Activated CD8-positive, alpha-beta memory T cell treated with anti-CD3 and anti-CD28 coated beads for 36 hours (primary cell): ENCODE results near the gene FXYD6. TPM values are rescaled to one million over a fixed set of nuclear protein-coding genes. Genes with fewer than 3 reads are reported as not detected.

Source experiments
- CTCF ChIA-PET: fragments of 350-600 bp; sonication (Branson Sonifier 250); formaldehyde crosslinking; loops from one replicate; lab custom pipeline; 2021; ENCODE audit warnings: antibody characterized with exemption; lab: Charles Lee
- POLR2A ChIA-PET: fragments of 350-600 bp; sonication (Branson Sonifier 250); formaldehyde crosslinking; loops from one replicate; lab custom pipeline; 2021; ENCODE audit warnings: antibody characterized with exemption; lab: Charles Lee
- total RNA-seq, 2 experiments: library from RNA; stranded (reverse); gene quantifications; one replicate each; pipeline ENCODE4 v1.2.3, GENCODE V29; 2021

FXYD6 gene
- total RNA-seq, 2 experiments from 2014 or later: 0.10 TPM; not detected in 1

DNA sequence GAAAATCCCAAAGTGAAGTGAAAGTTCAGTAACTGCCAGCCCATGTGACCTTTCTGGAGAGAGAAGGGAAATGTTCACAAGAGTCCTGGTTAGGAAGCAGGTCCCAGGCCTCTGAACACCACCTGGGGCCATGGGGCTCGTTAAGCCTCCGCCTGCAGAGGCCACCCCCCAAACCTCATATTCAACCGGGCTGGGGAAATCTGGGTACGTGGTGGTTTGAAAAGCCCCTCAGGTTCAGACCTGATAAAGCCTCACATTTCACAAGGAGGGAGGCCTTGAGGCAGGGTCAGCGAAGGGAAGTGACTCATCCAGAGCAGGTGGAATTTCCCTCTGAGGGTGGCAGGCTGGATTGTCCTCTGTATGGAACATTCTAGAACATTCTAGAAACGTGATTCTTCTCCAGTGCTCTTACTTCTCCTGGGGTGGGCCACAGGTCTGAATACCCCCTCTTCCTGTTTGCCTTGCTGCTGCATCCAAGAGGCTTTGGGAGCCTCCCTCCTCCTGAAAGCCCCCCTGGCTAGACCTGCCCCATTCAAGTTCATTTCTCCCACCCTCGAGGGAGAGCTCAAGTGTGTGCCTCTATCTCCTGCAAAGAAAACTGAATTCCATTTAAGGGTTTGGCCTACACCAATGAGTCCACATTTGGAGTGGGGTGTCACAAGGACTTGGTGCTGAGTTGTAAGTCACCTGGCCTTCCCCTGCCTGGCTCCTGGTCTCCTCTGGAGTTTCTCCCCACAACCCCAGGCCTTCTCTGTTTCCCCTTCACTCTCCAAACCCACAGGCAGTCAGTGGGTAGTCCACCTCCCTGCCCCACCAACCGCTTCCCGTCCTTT is 58.2 kb downstream of the FXYD6 start:
- ChIA-PET POLR2A (interaction anchor here (0.9 to 1.2 kb wide), 2 partner anchors 9 to 10 kb away, joined by 4 to 5 read pairs; no protein-coding TSS in a partner anchor), CTCF (interaction anchor here (0.6 to 9.1 kb wide), 14 partner anchors 9 to 392 kb away, joined by 3 to 64 read pairs (median 6); partner anchors contain the start of gene IL10RA)

DNA sequence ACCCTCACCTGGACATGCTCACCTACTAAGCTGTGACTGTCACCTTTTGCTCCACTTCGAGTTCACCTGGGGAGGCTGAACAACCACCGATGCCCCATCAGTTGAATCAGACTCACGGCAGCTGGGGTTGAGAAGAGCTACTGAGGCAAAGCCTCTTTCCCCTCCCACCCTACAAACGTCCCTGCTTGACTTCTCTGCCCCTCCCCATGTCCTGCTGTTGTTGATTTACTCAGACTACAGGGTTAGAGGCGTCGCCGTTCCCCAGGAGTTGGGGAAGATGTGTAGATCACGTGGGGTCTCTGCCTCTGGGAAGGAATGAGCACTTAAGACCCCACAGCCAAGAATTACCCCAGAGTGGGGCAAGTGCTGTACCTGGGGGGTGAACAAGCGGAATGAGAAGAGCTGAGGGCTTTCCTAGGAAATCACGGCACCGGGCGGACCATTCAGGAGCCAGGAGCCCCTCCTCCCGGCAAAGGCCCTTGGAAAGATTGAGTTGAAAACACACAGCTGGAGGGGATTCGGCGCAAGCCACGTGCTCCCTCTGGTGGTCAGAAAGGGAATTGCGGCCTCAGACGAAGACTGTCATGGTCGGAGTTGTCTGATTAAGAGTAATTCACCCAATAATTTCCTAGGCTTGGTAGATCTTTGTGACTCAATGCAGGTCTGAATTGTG is 59.0 kb downstream of the FXYD6 start:
- POLR2A ChIA-PET: interaction anchor here (0.9 to 1.3 kb wide), 3 partner anchors 8 to 11 kb away, joined by 4 to 6 read pairs (median 5); no protein-coding TSS in a partner anchor
- CTCF ChIA-PET: interaction anchor here (0.5 to 5.8 kb wide), 15 partner anchors 8 to 622 kb away, joined by 3 to 64 read pairs (median 5); partner anchors contain the start of gene IL10RA

DNA sequence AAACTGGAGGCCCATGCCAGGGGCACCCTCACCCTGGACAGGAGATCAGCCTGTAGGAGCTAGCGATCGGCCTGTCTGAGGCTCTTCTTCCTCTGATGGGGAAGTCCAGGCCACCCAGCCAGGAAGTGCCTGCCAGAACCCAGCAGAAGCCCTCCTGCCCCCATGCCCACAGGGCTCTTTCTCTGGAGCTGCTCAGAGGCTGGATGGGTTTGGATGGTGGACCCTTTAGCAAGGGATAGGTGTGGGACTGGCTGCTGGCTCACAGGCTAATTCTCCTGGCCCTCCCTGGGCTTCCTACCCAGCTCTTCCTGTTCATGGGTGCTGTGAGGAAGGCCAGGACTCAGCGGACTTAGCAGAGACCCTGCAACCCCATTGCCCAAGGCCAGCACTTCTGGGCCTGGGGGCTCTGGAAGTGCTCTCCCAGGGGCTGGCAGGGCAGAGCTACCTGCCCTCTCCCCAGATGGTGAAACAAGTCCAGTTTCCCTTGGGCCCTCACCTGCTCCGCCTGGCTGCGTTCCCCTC is 59.6 kb downstream of the FXYD6 start:
- ChIA-PET POLR2A (interaction anchor here (1.2 to 1.3 kb wide), 2 partner anchors 8 to 9 kb away, joined by 4 to 6 read pairs; no protein-coding TSS in a partner anchor), CTCF (interaction anchor here (0.5 to 5.8 kb wide), 15 partner anchors 9 to 622 kb away, joined by 3 to 64 read pairs (median 5); partner anchors contain the start of gene IL10RA)

DNA sequence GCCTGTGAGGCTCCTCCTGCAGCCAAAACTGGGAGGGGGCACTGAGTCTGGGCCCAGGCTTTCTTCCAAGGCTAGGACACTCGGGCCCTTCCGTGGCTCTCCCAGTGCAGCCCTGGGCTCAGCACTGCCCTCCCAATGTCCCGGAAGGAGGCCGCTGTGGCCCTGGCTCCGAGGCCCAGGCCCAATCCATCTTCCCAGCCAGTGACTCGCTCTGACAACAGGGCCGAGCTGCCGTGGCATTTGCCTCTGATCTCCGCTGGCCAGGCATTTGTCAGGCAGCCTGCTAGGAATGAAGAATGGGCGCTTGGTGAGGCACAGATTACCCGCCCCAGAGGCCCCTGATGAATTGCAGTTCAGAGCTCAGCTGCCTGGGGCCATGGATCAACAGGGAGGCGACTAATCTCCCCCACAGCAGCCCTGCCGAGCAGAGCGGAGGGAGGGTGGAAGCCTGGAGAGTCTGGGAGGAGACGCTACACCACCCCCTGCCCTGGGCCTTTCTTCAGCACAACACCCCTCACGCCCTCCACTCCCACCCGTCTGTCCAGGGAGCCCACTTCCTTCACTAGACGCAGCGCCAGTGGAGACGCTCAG is 60.2 kb downstream of the FXYD6 start:
- POLR2A ChIA-PET: interaction anchor here (1.1 to 1.5 kb wide), 3 partner anchors 9 to 187 kb away, joined by 3 to 6 read pairs (median 3); no protein-coding TSS in a partner anchor
- CTCF ChIA-PET: interaction anchor here (0.6 to 5.8 kb wide), 12 partner anchors 8 to 390 kb away, joined by 3 to 64 read pairs (median 6); no protein-coding TSS in a partner anchor

DNA sequence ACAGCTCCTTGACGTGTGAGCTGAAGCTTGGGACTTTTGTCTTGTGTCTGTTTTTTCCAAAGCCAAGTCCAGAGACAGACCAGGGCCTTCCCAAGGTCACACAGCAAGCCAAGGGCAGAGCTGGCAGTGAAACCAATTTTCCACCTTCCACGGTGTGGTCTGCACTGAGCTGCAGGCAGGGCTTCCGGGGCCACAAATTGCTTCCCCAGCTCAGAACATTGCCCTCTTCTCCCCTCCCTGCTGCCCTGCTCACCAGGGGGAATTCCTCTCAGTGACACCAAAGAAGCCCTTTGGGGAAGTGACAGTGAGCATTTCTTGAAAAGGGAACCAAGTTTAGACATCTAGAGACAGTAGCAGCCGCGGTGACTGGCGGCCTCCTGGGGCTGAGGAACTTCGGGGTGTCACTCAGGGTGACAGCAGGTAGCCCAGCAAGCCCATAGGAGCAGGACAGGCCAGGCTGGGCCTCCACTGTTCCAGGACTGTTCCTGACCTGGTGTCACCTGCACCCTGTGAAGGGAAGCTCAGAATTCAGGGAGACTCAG is 61.1 kb downstream of the FXYD6 start:
- ChIA-PET POLR2A (interaction anchor here (0.8 to 1.5 kb wide), 5 partner anchors 117 to 188 kb away, joined by 3 to 5 read pairs (median 3); partner anchors contain the start of gene IL10RA), CTCF (interaction anchor here (0.8 to 5.8 kb wide), 10 partner anchors 8 to 389 kb away, joined by 3 to 64 read pairs (median 4); no protein-coding TSS in a partner anchor)

DNA sequence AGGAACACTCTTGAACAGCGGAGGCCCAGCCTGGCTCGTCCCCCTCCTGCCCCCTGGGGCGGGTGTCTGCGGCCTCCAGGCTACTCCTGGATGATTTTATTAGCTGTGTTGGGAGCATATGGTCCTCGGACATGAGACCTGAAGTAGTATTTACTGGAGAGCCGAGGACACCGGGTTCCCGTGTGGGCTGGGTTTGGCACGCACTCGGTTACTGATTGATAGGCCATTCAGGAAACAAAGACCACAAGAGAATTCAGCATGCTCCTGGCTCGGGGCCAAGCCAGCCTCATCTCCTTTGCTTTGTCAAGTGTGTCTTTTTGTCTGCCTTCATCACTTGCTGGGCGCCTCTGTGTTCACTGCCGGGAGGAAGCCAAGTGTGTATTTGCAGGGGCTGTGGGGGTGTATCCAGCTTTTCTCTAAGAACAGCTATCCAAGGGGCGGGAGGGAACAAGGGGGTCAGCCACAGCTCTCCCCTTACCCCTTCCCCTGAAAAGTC is 61.6 kb downstream of the FXYD6 start:
- POLR2A ChIA-PET: interaction anchor here (0.8 to 1.5 kb wide), 5 partner anchors 117 to 188 kb away, joined by 3 to 5 read pairs (median 3); partner anchors contain the start of gene IL10RA
- CTCF ChIA-PET: interaction anchor here (0.8 to 5.8 kb wide), 10 partner anchors 7 to 388 kb away, joined by 3 to 64 read pairs (median 4); no protein-coding TSS in a partner anchor

DNA sequence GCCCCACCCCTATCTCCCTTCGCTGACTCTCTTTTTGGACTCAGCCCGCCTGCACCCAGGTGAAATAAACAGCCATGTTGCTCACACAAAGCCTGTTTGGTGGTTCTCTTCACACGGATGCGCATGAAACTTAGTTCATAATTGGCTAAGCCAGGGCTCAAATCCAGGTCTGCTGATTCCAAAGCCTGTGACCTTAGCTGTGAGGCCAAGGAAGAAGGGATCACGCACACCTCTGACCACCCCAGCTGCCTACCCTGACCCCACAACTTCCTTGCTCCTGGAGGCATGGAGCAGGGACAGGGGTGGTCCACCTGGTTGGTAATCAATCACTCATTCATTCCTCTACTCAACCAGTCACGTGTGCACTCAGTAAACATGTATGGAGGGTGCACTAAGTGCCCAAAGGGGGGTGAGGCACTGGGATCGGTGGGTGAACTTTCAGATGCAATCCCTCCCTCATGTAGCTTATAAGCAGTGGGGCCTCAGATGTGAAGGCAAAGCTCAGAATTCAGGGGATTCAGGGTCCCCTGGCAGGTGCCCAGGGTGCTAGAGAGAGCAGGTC is 62.2 kb downstream of the FXYD6 start:
- CTCF ChIA-PET: interaction anchor here (1.3 to 4.2 kb wide), 2 partner anchors 9 to 133 kb away, joined by 4 to 34 read pairs; no protein-coding TSS in a partner anchor
- POLR2A ChIA-PET: no interaction called here

DNA sequence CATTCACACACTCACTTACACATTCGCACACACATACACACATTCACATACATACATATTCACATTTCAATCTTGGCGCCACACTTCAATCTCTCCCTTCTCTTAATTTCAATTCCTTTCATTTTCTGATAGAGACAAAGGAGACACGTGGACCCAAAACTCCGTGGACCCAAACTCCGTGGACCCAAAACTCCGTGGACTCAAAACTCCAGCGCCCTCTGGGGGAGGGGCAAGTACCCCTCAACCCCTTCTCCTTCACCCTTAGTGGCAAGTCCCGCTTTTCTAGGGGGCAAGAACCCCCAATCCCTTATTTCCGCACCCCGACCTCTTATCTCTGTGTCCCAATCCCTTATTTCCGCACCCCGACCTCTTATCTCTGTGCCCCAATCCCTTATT is 66.4 kb downstream of the FXYD6 start:
- ChIA-PET POLR2A (interaction anchor here (1.2 kb wide), 1 partner anchor 8 kb away, joined by 4 read pairs; no protein-coding TSS in a partner anchor), CTCF (interaction anchor here (1.3 to 8.2 kb wide), 5 partner anchors 12 to 243 kb away, joined by 4 to 45 read pairs (median 28); partner anchors contain the start of gene FXYD2)

DNA sequence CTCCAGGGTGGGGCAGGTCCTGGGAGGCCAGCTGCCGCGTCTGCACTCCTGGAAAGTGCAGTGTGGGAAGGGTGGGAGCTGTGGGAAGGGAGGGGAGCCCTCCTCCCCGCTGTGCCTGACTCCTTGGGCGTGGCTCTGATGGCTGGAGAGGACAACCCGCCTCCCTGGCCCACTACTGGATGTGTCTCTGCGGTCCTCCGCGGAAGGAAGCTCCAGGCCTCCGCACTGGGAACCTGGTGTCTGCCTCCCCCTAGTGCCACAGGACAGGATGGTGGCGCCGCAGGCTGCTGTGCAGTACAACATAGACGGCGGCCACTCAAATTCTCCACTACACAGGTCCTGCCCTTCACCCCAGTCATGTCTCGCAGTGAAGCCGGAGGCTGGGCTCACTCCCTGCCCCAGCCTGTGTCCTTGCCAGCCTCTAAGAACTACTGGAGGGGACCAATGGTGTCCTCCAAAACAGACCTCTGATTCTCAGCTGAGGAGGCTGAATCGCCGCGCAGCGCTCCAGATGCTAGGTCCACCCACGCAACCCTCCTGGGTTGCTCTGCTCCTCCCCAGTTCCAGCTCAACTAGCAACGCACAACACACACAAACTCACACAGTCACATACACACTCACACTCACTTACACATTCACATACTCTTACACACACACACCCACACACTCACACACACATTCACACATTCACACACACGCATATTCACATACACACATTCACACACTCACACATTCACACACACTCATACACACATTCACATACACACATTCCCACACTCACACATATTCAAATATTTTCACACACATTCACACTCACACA is 67.0 kb downstream of the FXYD6 start:
- ChIA-PET CTCF (interaction anchor here (0.6 to 8.2 kb wide), 9 partner anchors 8 to 244 kb away, joined by 3 to 64 read pairs (median 25); partner anchors contain the start of gene FXYD2), POLR2A (interaction anchor here (1.2 kb wide), 1 partner anchor 8 kb away, joined by 4 read pairs; no protein-coding TSS in a partner anchor)

DNA sequence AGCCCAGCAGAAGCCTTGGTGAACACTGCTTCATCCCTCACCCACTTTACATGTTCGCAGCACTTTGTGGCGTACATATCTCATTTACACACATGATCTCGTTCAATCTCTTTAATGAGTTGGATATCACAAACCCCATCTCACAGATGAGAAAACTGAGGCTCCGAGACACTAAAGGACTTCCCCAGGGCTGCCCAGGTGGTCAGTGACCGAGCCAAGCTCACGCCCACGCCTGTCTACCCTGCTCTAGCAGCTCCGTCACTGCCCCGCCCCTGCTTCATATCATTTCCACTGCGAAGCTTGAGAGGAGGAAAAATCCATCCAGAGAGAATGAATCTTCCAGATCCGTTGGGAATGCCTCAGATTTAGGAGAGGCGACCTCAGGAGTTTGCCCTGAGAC is 67.7 kb downstream of the FXYD6 start:
- ChIA-PET POLR2A (interaction anchor here (1.2 kb wide), 1 partner anchor 9 kb away, joined by 4 read pairs; no protein-coding TSS in a partner anchor), CTCF (interaction anchor here (1.1 to 8.2 kb wide), 10 partner anchors 9 to 477 kb away, joined by 3 to 64 read pairs (median 18); partner anchors contain the start of gene FXYD2)

DNA sequence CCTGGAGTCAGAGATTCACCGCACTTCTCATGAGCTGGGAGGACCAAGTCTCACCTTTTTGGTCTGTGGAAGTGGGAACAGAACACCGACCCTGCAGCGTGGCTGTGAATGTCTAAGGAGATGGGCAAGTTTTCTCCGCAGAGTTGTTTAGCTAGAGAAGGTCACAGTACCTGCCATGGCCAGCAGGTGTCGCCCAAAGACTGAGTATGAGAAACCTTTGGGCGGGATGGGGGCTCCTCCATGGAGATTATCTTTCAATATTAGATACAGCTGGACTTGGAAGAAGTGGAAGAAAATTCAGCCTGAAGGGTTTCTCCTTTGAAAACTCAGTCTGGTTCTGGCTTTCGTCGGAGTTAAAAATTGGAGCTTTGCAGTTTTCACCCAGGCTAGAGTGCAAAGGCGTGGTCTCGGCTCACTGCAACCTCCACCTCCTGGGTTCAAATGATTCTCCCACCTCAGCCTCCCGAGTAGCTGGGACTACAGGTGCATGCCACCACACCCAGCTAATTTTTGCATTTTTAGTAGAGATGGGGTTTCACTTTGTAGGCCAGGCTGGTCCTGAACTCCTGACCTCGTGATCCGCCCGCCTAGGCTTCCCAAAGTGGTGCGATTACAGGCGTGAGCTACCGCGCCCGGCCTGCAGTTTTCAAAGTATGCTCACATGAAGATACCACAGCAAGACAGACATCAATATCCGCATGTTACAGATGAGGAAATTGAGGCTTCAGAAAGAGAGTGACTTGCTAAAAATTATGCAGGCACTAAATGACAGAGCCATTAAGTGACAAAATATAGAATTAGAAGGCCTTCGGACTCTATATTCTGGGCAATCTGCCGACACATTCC is 68.8 kb downstream of the FXYD6 start:
- ChIA-PET CTCF (interaction anchor here (0.8 to 8.2 kb wide), 23 partner anchors 9 to 476 kb away, joined by 3 to 64 read pairs (median 4); partner anchors contain the start of genes FXYD2 and FXYD6), POLR2A (interaction anchor here (0.8 kb wide), 1 partner anchor 9 kb away, joined by 6 read pairs; no protein-coding TSS in a partner anchor)

DNA sequence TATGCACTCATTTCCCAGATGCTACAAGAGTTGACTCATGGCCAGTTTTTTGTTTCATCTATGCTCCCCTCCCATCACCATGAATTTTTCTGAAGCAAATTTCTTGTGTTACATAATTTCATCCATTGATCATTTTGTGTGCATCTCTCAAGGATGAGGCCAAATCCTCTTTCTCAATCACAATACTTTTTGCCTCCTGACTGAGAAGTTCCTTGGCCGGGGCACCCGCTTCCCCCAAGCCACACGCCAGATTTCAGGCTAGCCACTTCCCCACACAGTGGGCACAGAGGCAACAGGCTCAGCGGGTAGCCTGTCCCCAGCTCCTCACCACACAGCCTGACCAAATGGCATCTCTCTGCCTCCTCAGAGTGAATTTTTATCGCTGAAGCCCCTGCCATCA is 69.6 kb downstream of the FXYD6 start:
- ChIA-PET CTCF (interaction anchor here (1.0 to 8.2 kb wide), 14 partner anchors 8 to 365 kb away, joined by 3 to 64 read pairs (median 9); partner anchors contain the start of gene FXYD2), POLR2A (no interaction called here)

DNA sequence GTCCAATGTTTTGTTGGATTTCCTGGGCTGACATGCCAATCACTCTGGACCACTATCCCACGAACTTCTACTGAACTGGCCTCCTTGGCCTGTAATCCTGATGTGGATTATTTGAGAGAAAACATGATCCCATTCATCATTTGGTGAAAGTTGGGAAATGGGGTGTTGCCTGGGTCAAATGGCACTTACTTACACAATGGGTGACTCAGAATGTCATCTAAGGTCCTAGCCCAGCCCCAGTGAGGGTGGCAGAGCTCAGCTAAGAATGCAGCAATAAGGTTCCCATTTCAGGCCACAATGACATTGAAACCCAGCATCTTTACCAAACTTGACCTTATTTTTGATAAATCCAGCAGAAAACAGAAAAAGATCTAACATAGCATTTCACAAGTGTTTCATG is 71.4 kb downstream of the FXYD6 start:
- ChIA-PET CTCF (interaction anchor here (1.3 to 8.2 kb wide), 2 partner anchors 127 to 141 kb away, joined by 3 to 41 read pairs; no protein-coding TSS in a partner anchor), POLR2A (no interaction called here)

DNA sequence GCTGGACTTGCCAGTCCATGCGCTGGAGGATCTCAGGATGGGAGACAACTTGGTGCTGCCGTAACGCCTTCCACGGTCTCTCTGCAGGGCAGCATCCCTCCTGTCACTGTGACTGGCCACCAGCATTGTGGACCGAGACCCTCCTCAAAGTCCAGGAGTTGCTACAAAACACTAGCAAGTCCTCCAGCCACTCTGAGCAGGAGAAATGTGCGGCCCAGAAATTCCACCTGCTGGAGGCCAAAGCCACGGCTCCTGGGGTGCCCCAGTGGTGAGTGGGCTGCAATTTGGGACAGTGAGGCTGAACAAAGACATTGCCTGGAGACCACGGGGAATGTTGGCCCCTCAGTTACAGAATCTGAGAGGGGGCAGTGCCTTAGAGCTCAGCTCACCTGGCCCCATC is 72.6 kb downstream of the FXYD6 start:
- ChIA-PET CTCF (interaction anchor here (8.2 kb wide), 1 partner anchor 142 kb away, joined by 41 read pairs; no protein-coding TSS in a partner anchor), POLR2A (no interaction called here)

DNA sequence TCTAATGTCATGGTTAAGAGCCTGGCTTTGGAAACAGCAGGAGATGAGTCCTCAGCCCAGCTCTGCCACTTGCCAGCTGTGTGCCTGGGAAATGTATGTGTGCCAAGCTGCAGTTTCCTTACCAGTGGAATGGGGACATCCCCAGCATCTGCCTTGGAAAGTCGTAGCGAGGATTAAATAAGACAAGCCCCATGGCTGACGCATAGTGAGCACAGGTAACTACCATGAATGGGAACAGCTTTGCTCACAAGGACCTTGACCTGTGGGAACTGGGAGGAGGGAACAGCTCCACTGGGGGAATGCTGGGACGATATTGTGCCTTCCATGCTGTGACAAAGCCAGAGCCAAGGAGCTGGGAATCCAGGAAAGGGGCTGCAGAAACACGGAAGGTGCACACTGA is 76.8 kb downstream of the FXYD6 start:
- CTCF ChIA-PET: interaction anchor here (1.1 to 2.7 kb wide), 2 partner anchors 8 to 253 kb away, joined by 3 to 11 read pairs; no protein-coding TSS in a partner anchor

More for the DNA sequence above, 76.8 kb downstream of the FXYD6 start:
- POLR2A ChIA-PET: no interaction called here
